ENCODE measurements around the gene NLE1.
A peak's percentile ranks its signal among the peaks of the same experiment; 100 is the strongest.
"Not testable (repeated sequence)": the region's sequence is repeated elsewhere in the genome, so short reads cannot be mapped to it uniquely, and the experiment has no call there.

NLE1 gene

GRCh38 chr17:35127751-35128514 is 14.2 kb downstream of the NLE1 start:
- DNase-seq: no peak

- DNase-seq: no peak
These were observed 20.8 kb downstream of the NLE1 start, which contains the start of gene FNDC8 for GRCh38 chr17:35121315-35121714. FNDC8 (plus strand) TSS chr17:35121615; CDS start chr17:35121694, 79 bp downstream.

- no peak for DNase-seq
These were observed 22.5 kb downstream of the NLE1 start, which contains the start of gene RAD51D for GRCh38 chr17:35119370-35120165. RAD51D (minus strand) TSS chr17:35119860; CDS start chr17:35119613, 247 bp downstream.

GRCh38 chr17:35117984-35118383 is 24.1 kb downstream of the NLE1 start:
- DNase-seq: no peak

- no peak for DNase-seq
These were observed 25.3 kb downstream of the NLE1 start for GRCh38 chr17:35116845-35117244.

GRCh38 chr17:35110791-35111190 is 31.3 kb downstream of the NLE1 start:
- DNase-seq: not testable (repeated sequence)

- no peak for DNase-seq
These were observed 37.2 kb downstream of the NLE1 start for GRCh38 chr17:35104844-35105450.

- DNase-seq: no peak
These were observed 38.8 kb downstream of the NLE1 start for GRCh38 chr17:35103271-35103670.

- DNase-seq: no peak
These were observed 40.4 kb downstream of the NLE1 start for GRCh38 chr17:35101725-35102124.

- DNase-seq: no peak
These were observed 41.1 kb downstream of the NLE1 start for GRCh38 chr17:35101036-35101435.

- no peak for DNase-seq
These were observed 42.2 kb downstream of the NLE1 start for GRCh38 chr17:35099908-35100307.

- DNase-seq: no peak
These were observed 44.3 kb downstream of the NLE1 start for GRCh38 chr17:35097776-35098175.

- no peak for DNase-seq
These were observed 46.4 kb downstream of the NLE1 start for GRCh38 chr17:35095741-35096140.

- no peak for DNase-seq
These were observed 47.2 kb downstream of the NLE1 start for GRCh38 chr17:35094902-35095301.

- not testable (repeated sequence) for DNase-seq
These were observed 51.4 kb downstream of the NLE1 start for GRCh38 chr17:35090707-35091106.

- DNase-seq: peak; percentile 15
These were observed 52.4 kb downstream of the NLE1 start for GRCh38 chr17:35089586-35090296.

GRCh38 chr17:35088881-35089585 is 53.1 kb downstream of the NLE1 start:
- peak; percentile 9 for DNase-seq

- no peak for DNase-seq
These were observed 53.7 kb downstream of the NLE1 start for GRCh38 chr17:35088356-35088880.

- DNase-seq: no peak
These were observed 54.3 kb downstream of the NLE1 start for GRCh38 chr17:35087731-35088355.

GRCh38 chr17:35086931-35087573 is 55.1 kb downstream of the NLE1 start:
- DNase-seq: no peak

- no peak for DNase-seq
These were observed 55.9 kb downstream of the NLE1 start for GRCh38 chr17:35086164-35086563.

Data from GF-D8 (cell line).